K562 (cell line): ENCODE data around the gene SLK.

ENCODE experiments used
- DMBX1 ChIP-seq: fragments of 250-450 bp; sonication (Bioruptor Pico); IDR thresholded peaks from 2 replicates; pipeline ENCODE4 v1.8.0; 2022; ENCODE audit warnings: inconsistent platforms, mild to moderate bottlenecking, moderate library complexity, borderline replicate concordance
- GABPB1 ChIP-seq: sonication (generic); formaldehyde crosslinking; IDR thresholded peaks from 2 replicates; pipeline ENCODE4 v1.8.0; 2022; ENCODE audit warnings: mild to moderate bottlenecking, missing genetic modification reagents
- SIN3A ChIP-seq, 2 experiments: fragments of 150-350 bp in 1 of 2; IDR thresholded peaks; 2 replicates each; pipeline ENCODE4 v1.6.1; 2011 to 2016; ENCODE audit warnings: borderline replicate concordance in 2 of 2, low read depth in 2 of 2, low read length in 2 of 2, mild to moderate bottlenecking in 2 of 2, moderate library complexity in 2 of 2; ENCODE audit not compliant: control insufficient read depth in 1 of 2
- SIN3B ChIP-seq: fragments of 450-650 bp; IDR thresholded peaks from 2 replicates; pipeline ENCODE4 v1.6.1; 2017; ENCODE audit warnings: low read depth, mild to moderate bottlenecking, moderate library complexity
- SP1 ChIP-seq: sonication (generic); formaldehyde crosslinking; IDR thresholded peaks from 2 replicates; pipeline ENCODE4 v1.8.1; 2022; ENCODE audit warnings: mild to moderate bottlenecking, missing genetic modification reagents
- SRF ChIP-seq, 2 experiments: fragments of 250-450, 450-650 bp in 1 of 2; sonication (Bioruptor Pico) in 1 of 2; sonication (generic) in 1 of 2; formaldehyde crosslinking; IDR thresholded peaks; 2 replicates each; pipeline versions ENCODE4 v1.5.0 to v1.5.1; 2020 to 2022; ENCODE audit warnings: mild to moderate bottlenecking in 1 of 2, missing genetic modification reagents in 1 of 2
- ZNF134 ChIP-seq: fragments of 250-450 bp; sonication (Bioruptor Pico); conservative IDR thresholded peaks from 2 replicates; pipeline ENCODE4 v1.4.0; 2020
- TF ChIP-seq, protein P1 (sequence below): sonication (generic); formaldehyde crosslinking; IDR thresholded peaks from 2 replicates; pipeline ENCODE4 v1.8.0; 2022; ENCODE audit warnings: mild to moderate bottlenecking, missing genetic modification reagents, borderline replicate concordance
- TF ChIP-seq, protein P2 (sequence below), 3 experiments: IDR thresholded peaks in 2 of 3; conservative IDR thresholded peaks in 1 of 3; 2 replicates each; pipeline ENCODE4 v1.5.1; 2011 to 2012; ENCODE audit warnings: low read length in 3 of 3, mild to moderate bottlenecking in 3 of 3, control low read depth in 2 of 3, improper control_type of control experiment in 1 of 3, inconsistent platforms in 1 of 3, low read depth in 1 of 3, mixed read lengths in 1 of 3, moderate library complexity in 1 of 3; ENCODE audit not compliant: insufficient read depth in 2 of 3
- TF ChIP-seq, protein P3 (sequence below): fragments of 450-650 bp; formaldehyde crosslinking; IDR thresholded peaks from 2 replicates; pipeline ENCODE4 v1.4.0; 2022; ENCODE audit warnings: missing genetic modification characterization

DNA sequence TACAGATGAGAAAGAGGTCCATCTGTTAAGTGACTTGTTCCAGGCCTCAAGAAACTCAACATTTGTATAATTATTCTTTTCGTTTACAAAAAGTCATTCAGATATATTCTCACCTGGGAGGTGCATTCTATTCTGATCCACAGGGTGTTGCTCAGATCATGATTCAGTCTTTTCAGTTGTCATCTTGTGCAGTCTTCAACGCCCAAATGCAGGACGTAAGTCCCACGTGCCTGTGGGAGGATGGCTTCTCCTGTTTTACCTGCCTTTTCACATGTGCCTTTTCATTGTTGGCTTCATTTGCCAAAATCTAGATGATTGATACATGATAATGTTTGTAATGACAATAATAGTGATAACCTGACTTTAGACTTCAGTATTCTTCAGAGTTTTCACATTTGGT is 46.5 kb downstream of the SLK start:
- TF ChIP-seq SIN3B (no peak), ZNF134 (CRISPR knock-in tag) (no peak), SRF (CRISPR knock-in tag; IDR thresholded peaks at IDR 0.05) (no peak), SIN3A (IDR thresholded peaks at IDR 0.05; ENCODE audit: borderline replicate concordance in 2 of 2, control insufficient read depth in 1 of 2, low read depth in 2 of 2, low read length in 2 of 2) (no peak), GABPB1 (CRISPR knock-in tag) (no peak), SP1 (CRISPR knock-in tag) (no peak), DMBX1 (no peak)
- TF ChIP-seq, protein P1, sequence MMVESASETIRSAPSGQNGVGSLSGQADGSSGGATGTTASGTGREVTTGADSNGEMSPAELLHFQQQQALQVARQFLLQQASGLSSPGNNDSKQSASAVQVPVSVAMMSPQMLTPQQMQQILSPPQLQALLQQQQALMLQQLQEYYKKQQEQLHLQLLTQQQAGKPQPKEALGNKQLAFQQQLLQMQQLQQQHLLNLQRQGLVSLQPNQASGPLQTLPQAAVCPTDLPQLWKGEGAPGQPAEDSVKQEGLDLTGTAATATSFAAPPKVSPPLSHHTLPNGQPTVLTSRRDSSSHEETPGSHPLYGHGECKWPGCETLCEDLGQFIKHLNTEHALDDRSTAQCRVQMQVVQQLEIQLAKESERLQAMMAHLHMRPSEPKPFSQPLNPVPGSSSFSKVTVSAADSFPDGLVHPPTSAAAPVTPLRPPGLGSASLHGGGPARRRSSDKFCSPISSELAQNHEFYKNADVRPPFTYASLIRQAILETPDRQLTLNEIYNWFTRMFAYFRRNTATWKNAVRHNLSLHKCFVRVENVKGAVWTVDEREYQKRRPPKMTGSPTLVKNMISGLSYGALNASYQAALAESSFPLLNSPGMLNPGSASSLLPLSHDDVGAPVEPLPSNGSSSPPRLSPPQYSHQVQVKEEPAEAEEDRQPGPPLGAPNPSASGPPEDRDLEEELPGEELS (CRISPR knock-in tag) = no peak
- TF ChIP-seq, protein P2, sequence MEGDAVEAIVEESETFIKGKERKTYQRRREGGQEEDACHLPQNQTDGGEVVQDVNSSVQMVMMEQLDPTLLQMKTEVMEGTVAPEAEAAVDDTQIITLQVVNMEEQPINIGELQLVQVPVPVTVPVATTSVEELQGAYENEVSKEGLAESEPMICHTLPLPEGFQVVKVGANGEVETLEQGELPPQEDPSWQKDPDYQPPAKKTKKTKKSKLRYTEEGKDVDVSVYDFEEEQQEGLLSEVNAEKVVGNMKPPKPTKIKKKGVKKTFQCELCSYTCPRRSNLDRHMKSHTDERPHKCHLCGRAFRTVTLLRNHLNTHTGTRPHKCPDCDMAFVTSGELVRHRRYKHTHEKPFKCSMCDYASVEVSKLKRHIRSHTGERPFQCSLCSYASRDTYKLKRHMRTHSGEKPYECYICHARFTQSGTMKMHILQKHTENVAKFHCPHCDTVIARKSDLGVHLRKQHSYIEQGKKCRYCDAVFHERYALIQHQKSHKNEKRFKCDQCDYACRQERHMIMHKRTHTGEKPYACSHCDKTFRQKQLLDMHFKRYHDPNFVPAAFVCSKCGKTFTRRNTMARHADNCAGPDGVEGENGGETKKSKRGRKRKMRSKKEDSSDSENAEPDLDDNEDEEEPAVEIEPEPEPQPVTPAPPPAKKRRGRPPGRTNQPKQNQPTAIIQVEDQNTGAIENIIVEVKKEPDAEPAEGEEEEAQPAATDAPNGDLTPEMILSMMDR (IDR thresholded peaks at IDR 0.05 in 2 of 3, conservative IDR thresholded peaks at IDR 0.05 in 1 of 3; ENCODE audit: insufficient read depth in 2 of 3, low read depth in 1 of 3, low read length in 3 of 3) = no peak
- TF ChIP-seq, protein P3, sequence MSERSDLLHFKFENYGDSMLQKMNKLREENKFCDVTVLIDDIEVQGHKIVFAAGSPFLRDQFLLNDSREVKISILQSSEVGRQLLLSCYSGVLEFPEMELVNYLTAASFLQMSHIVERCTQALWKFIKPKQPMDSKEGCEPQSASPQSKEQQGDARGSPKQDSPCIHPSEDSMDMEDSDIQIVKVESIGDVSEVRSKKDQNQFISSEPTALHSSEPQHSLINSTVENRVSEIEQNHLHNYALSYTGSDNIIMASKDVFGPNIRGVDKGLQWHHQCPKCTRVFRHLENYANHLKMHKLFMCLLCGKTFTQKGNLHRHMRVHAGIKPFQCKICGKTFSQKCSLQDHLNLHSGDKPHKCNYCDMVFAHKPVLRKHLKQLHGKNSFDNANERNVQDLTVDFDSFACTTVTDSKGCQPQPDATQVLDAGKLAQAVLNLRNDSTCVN = no peak
